GM18868 (cell line): ENCODE results near the gene NEDD4L.
"Not testable (repeated sequence)": the region's sequence is repeated elsewhere in the genome, so short reads cannot be mapped to it uniquely, and the experiment has no call there.

Experiments used
- ATAC-seq: cut with Tn5 transposase; IDR thresholded peaks from one replicate; pipeline ENCODE4 v1.9.1; 2021; ENCODE audit warnings: mild to moderate bottlenecking, moderate library complexity; ENCODE audit not compliant: unreplicated experiment

The NEDD4L gene

GRCh38 chr18:58255701-58256311 lies 211.8 kb downstream of the NEDD4L start:
- ATAC-seq, result no peak

- ATAC-seq, result no peak
Measured at GRCh38 chr18:58256316-58257080, 212.5 kb downstream of the NEDD4L start.

GRCh38 chr18:58257461-58257860 lies 213.4 kb downstream of the NEDD4L start:
- peak; percentile 57 for ATAC-seq

- ATAC-seq, result no peak
Measured at GRCh38 chr18:58258692-58259342, 214.8 kb downstream of the NEDD4L start.

GRCh38 chr18:58263055-58263957 lies 219.3 kb downstream of the NEDD4L start:
- ATAC-seq, result no peak

- no peak for ATAC-seq
Measured at GRCh38 chr18:58264075-58264474, 220.0 kb downstream of the NEDD4L start.

GRCh38 chr18:58264840-58265239 lies 220.8 kb downstream of the NEDD4L start:
- no peak for ATAC-seq

- not testable (repeated sequence) for ATAC-seq
Measured at GRCh38 chr18:58265489-58265888, 221.5 kb downstream of the NEDD4L start.

GRCh38 chr18:58266291-58266690 lies 222.3 kb downstream of the NEDD4L start:
- ATAC-seq, result no peak

- ATAC-seq, result no peak
Measured at GRCh38 chr18:58267493-58267892, 223.5 kb downstream of the NEDD4L start.

GRCh38 chr18:58268849-58269248 lies 224.8 kb downstream of the NEDD4L start:
- no peak for ATAC-seq

GRCh38 chr18:58269931-58270330 lies 225.9 kb downstream of the NEDD4L start:
- ATAC-seq, result no peak

GRCh38 chr18:58270396-58270795 lies 226.4 kb downstream of the NEDD4L start:
- ATAC-seq, result no peak

- ATAC-seq, result no peak
Measured at GRCh38 chr18:58271770-58272169, 227.7 kb downstream of the NEDD4L start.

- no peak for ATAC-seq
Measured at GRCh38 chr18:58272209-58272608, 228.2 kb downstream of the NEDD4L start.

GRCh38 chr18:58272779-58273435 lies 228.9 kb downstream of the NEDD4L start:
- ATAC-seq, result no peak

GRCh38 chr18:58275176-58275575 lies 231.2 kb downstream of the NEDD4L start:
- no peak for ATAC-seq

GRCh38 chr18:58276789-58277739 lies 233.0 kb downstream of the NEDD4L start:
- ATAC-seq, result no peak

- no peak for ATAC-seq
Measured at GRCh38 chr18:58279504-58280175, 235.6 kb downstream of the NEDD4L start.
